Chondrocyte (in vitro differentiated cells): ENCODE data around the gene GPC6. TPM values are rescaled to one million over a fixed set of nuclear protein-coding genes. Genes with fewer than 3 reads are reported as not detected.

Experiments used
- DNase-seq: peaks from one replicate; pipeline ENCODE4 v3.0.0; 2021; ENCODE audit warnings: mixed read lengths, low spot score
- H3K27ac Mint-ChIP-seq: one replicate; pipeline ENCODE4 v1.8.0; 2021; ENCODE audit warnings: mild to moderate bottlenecking, moderate library complexity, mixed read lengths; ENCODE audit not compliant: unreplicated experiment
- H3K27me3 Mint-ChIP-seq: 2 replicates; pipeline ENCODE4 v1.8.0; 2021; ENCODE audit warnings: low read depth, mixed read lengths
- H3K36me3 Mint-ChIP-seq: 2 replicates; pipeline ENCODE4 v1.8.0; 2021; ENCODE audit warnings: low read depth, mixed read lengths
- H3K4me1 Mint-ChIP-seq: 2 replicates; pipeline ENCODE4 v1.8.0; 2021; ENCODE audit warnings: low read depth, mild to moderate bottlenecking, mixed read lengths
- H3K4me3 Mint-ChIP-seq: one replicate; pipeline ENCODE4 v1.8.0; 2021; ENCODE audit warnings: mild to moderate bottlenecking, moderate library complexity, mixed read lengths; ENCODE audit not compliant: unreplicated experiment
- H3K9me3 Mint-ChIP-seq: 2 replicates; pipeline ENCODE4 v1.8.0; 2021; ENCODE audit warnings: low read depth, mixed read lengths
- total RNA-seq: library from RNA; stranded (reverse); gene quantifications from 3 replicates; pipeline ENCODE4 v1.2.1, GENCODE V29; 2021
- TF ChIP-seq, protein P1 (sequence below): fragments of 200-600 bp; sonication (generic); IDR thresholded peaks from 2 replicates; pipeline ENCODE4 v1.5.0; 2021; ENCODE audit warnings: antibody characterized with exemption, mild to moderate bottlenecking, moderate library complexity

GPC6 gene
- total RNA-seq, 1 donor from 2014 or later: 76.1 TPM

DNA sequence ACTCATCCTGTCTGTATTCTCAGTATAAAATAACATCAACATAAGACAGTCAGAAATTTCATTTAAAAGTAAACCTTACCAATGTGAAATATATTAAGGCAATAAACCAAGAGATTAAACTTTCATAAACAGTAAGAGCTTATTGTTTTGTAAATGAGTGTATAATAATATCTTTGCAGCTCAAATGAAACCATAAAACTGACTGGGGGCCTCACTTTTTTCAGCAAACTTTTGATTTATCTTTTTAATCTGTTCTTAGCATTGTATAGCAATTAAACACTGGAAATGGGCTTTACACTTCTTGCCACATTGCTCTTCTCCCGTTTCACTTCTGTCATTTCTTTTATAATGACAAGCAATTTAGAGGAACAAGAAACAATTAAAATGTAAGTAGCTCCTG is 580.3 kb downstream of the GPC6 start:
- H3K27me3 Mint-ChIP-seq: no peaks in the 10 kb centered on the region
- no peaks in the 10 kb centered on the region for H3K9me3 Mint-ChIP-seq
- no peaks in the 10 kb centered on the region for H3K36me3 Mint-ChIP-seq
- peaks cover 27% of the 10 kb centered on the region for H3K4me1 Mint-ChIP-seq
- TF ChIP-seq, protein P1, sequence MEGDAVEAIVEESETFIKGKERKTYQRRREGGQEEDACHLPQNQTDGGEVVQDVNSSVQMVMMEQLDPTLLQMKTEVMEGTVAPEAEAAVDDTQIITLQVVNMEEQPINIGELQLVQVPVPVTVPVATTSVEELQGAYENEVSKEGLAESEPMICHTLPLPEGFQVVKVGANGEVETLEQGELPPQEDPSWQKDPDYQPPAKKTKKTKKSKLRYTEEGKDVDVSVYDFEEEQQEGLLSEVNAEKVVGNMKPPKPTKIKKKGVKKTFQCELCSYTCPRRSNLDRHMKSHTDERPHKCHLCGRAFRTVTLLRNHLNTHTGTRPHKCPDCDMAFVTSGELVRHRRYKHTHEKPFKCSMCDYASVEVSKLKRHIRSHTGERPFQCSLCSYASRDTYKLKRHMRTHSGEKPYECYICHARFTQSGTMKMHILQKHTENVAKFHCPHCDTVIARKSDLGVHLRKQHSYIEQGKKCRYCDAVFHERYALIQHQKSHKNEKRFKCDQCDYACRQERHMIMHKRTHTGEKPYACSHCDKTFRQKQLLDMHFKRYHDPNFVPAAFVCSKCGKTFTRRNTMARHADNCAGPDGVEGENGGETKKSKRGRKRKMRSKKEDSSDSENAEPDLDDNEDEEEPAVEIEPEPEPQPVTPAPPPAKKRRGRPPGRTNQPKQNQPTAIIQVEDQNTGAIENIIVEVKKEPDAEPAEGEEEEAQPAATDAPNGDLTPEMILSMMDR: no peak
- no peak for DNase-seq
- H3K27ac Mint-ChIP-seq: no peak overlapping the region
- H3K4me3 Mint-ChIP-seq: no peak overlapping the region

DNA sequence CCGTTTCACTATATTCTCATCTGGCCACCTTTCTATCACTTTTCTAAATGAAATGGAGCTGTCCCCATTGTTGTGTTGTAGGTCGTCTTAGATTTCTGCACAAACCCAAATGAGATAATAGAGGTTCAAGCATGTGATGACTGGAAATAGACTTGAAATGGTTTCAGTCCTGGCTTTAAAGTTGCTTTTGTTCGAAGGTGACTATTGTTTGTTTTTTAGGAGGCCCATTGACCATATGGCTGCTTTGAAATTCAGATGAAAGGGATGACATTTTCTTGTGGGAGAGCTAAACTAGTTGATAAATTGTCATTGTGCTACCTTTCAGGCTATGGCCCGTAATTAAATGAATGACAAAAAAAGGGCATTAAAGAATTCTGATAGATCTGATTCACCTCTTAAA is 583.7 kb downstream of the GPC6 start:
- H3K4me1 Mint-ChIP-seq: peaks cover 17% of the 10 kb centered on the region
- H3K27ac Mint-ChIP-seq: no peak overlapping the region
- H3K27me3 Mint-ChIP-seq: no peaks in the 10 kb centered on the region
- H3K4me3 Mint-ChIP-seq: no peak overlapping the region
- DNase-seq: no peak
- TF ChIP-seq, protein P1: no peak
- H3K36me3 Mint-ChIP-seq: no peaks in the 10 kb centered on the region
- H3K9me3 Mint-ChIP-seq: no peaks in the 10 kb centered on the region

DNA sequence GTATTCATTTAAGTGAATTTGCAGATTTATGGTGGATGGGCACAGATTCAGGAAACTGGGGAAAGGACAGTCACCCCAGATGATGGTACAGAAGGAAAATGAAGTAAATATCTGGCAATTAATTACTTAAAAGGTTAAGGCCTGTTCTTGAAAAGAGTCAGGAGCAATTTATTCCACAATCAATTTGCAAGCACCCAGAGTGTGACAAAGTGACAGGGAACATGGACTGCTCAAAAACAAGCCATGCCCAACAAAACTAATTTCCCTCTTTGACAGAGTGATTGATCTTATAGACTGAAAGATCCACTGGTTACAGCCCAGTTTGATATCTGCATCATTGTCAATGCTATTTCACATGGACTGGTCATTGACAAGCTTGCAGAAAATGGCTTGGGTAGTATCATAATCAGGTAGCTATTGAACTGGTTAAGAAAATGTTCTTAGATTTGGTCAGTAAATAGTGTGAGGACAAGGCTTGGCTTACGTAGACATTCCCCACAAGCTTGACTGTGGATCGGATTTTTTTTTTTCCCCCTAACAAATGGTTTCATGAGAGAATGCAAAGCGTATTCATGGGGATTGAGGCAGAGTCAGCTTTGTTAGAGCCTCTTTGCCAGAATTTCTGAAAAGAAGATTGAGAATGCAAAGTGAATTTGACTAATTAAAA is 584.6 kb downstream of the GPC6 start:
- DNase-seq: no peak
- Mint-ChIP-seq H3K9me3 (no peaks in the 10 kb centered on the region), H3K27ac (no peak overlapping the region), H3K27me3 (no peaks in the 10 kb centered on the region), H3K4me3 (no peak overlapping the region), H3K36me3 (no peaks in the 10 kb centered on the region), H3K4me1 (peaks cover 14% of the 10 kb centered on the region)
- TF ChIP-seq, protein P1: no peak

DNA sequence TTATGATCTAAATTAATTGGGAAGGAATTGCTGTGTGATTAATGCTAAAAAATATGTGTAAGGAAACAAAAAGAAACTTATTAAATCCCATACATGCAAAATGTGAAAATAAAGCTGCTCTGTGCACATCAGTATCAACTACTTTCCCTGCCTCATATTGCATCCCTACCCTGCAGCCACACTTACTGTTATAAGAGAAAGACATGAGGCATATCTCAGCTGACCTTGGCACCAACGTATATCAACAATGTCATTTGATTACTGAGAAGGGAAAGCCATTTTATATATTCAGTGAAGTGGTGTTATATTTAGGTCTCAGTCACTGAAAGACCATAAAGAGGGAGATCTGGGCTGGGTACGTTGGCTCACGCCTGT is 585.1 kb downstream of the GPC6 start:
- Mint-ChIP-seq H3K4me1 (peaks cover 14% of the 10 kb centered on the region), H3K27me3 (no peaks in the 10 kb centered on the region), H3K4me3 (no peak overlapping the region), H3K9me3 (no peaks in the 10 kb centered on the region), H3K27ac (no peak overlapping the region), H3K36me3 (no peaks in the 10 kb centered on the region)
- DNase-seq: no peak
- TF ChIP-seq, protein P1: no peak

DNA sequence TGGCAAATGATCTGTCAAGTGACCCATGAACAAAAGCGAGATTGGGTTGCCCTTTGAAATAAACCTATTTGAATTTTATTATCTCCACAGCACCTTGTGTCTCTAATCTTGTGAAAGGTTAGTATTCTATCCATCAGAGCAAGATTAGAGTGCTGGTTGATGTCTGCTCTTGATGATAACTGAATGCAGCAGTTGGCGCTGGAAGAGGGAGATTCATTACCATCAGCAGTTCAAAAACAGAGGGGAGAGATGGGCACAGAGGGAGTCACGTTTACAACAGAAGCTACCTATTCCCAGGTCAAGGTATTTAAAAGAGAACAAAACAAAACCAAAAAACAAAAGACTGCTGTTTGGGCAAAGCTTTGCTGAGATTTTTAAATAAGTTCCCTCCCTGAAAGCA is 588.1 kb downstream of the GPC6 start:
- Mint-ChIP-seq H3K36me3 (peaks cover 3% of the 10 kb centered on the region), H3K9me3 (peaks cover 2% of the 10 kb centered on the region), H3K27ac (no peak overlapping the region), H3K27me3 (no peaks in the 10 kb centered on the region), H3K4me1 (peaks cover 6% of the 10 kb centered on the region), H3K4me3 (no peak overlapping the region)
- TF ChIP-seq, protein P1: no peak
- no peak for DNase-seq
